Myocyte (in vitro differentiated cells): ENCODE results near the gene LURAP1L. TPM values are rescaled to one million over a fixed set of nuclear protein-coding genes. Genes with fewer than 3 reads are reported as not detected.

Experiments
- DNase-seq: peaks from one replicate; pipeline ENCODE4 v3.0.0-alpha.2; 2012; ENCODE audit warnings: low read depth
- polyA plus RNA-seq: library from polyadenylated mRNA; unstranded; fragments of >200 nt; gene quantifications from one replicate; pipeline ENCODE4 v1.2.1, GENCODE V29; 2012; ENCODE audit warnings: missing spikeins
- total RNA-seq: library from RNA; depleted of rRNA; stranded (reverse); fragments of >200 nt; gene quantifications from 2 replicates; pipeline ENCODE4 v1.2.3, GENCODE V29; 2014

Gene LURAP1L
- total RNA-seq, result 9.3 and 9.4 TPM in 2 replicates
- polyA plus RNA-seq, result 13.4 TPM

GRCh38 chr9:12774861-12775678, at the start of gene LURAP1L:
TSS of gene LURAP1L (plus strand) at chr9:12775020. CDS start at chr9:12775716, 696 bp downstream.
- peak; percentile 82 for DNase-seq

GRCh38 chr9:12726795-12727194, 48.0 kb upstream of the LURAP1L start:
- DNase-seq, result no peak

GRCh38 chr9:12730198-12730597, 44.6 kb upstream of the LURAP1L start:
- no peak for DNase-seq

GRCh38 chr9:12730927-12731326, 43.9 kb upstream of the LURAP1L start:
- no peak for DNase-seq

- DNase-seq, result no peak
Measured at GRCh38 chr9:12732971-12733370, 41.8 kb upstream of the LURAP1L start.

GRCh38 chr9:12735665-12736064, 39.2 kb upstream of the LURAP1L start:
- no peak for DNase-seq

- peak; percentile 54 for DNase-seq
Measured at GRCh38 chr9:12737871-12738270, 36.9 kb upstream of the LURAP1L start.

GRCh38 chr9:12739014-12739652, 35.7 kb upstream of the LURAP1L start:
- DNase-seq, result no peak

- DNase-seq, result no peak
Measured at GRCh38 chr9:12740845-12741244, 34.0 kb upstream of the LURAP1L start.

GRCh38 chr9:12748016-12748415, 26.8 kb upstream of the LURAP1L start:
- no peak for DNase-seq

GRCh38 chr9:12748954-12749353, 25.9 kb upstream of the LURAP1L start:
- no peak for DNase-seq

- DNase-seq, result no peak
Measured at GRCh38 chr9:12753931-12754330, 20.9 kb upstream of the LURAP1L start.

- peak; percentile 13 for DNase-seq
Measured at GRCh38 chr9:12759761-12760160, 15.1 kb upstream of the LURAP1L start.

GRCh38 chr9:12760758-12761157, 14.1 kb upstream of the LURAP1L start:
- DNase-seq, result no peak

GRCh38 chr9:12764150-12764549, 10.7 kb upstream of the LURAP1L start:
- no peak for DNase-seq

GRCh38 chr9:12765088-12765798, 9.6 kb upstream of the LURAP1L start:
- no peak for DNase-seq

GRCh38 chr9:12766357-12766756, 8.5 kb upstream of the LURAP1L start:
- peak; percentile 35 for DNase-seq

- no peak for DNase-seq
Measured at GRCh38 chr9:12770261-12770660, 4.6 kb upstream of the LURAP1L start.

GRCh38 chr9:12771891-12772290, 2.9 kb upstream of the LURAP1L start:
- DNase-seq, result peak; percentile 17

GRCh38 chr9:12773562-12773961, 1.3 kb upstream of the LURAP1L start:
- no peak for DNase-seq

- no peak for DNase-seq
Measured at GRCh38 chr9:12775679-12776512, 1.1 kb downstream of the LURAP1L start.
